GM19328 (cell line): ENCODE measurements around the gene RGS7.
"Not testable (repeated sequence)": the region's sequence is repeated elsewhere in the genome, so short reads cannot be mapped to it uniquely, and the experiment has no call there.

Source experiments
- ATAC-seq: cut with Tn5 transposase; IDR thresholded peaks from one replicate; pipeline ENCODE4 v1.9.1; 2021; ENCODE audit warnings: mild to moderate bottlenecking, moderate library complexity; ENCODE audit not compliant: unreplicated experiment

The RGS7 gene

GRCh38 chr1:241215683-241216082 is 141.3 kb downstream of the RGS7 start:
- ATAC-seq = no peak

- ATAC-seq = no peak
Measured at GRCh38 chr1:241215203-241215602, 141.8 kb downstream of the RGS7 start.

- ATAC-seq = no peak
Measured at GRCh38 chr1:241213139-241213538, 143.9 kb downstream of the RGS7 start.

GRCh38 chr1:241212628-241213027 is 144.4 kb downstream of the RGS7 start:
- no peak for ATAC-seq

- no peak for ATAC-seq
Measured at GRCh38 chr1:241208910-241209379, 148.1 kb downstream of the RGS7 start.

- no peak for ATAC-seq
Measured at GRCh38 chr1:241203817-241204216, 153.2 kb downstream of the RGS7 start.

GRCh38 chr1:241202401-241202800 is 154.6 kb downstream of the RGS7 start:
- ATAC-seq = no peak

GRCh38 chr1:241186716-241187115 is 170.3 kb downstream of the RGS7 start:
- no peak for ATAC-seq

GRCh38 chr1:241181971-241182370 is 175.0 kb downstream of the RGS7 start:
- ATAC-seq = no peak

GRCh38 chr1:241181471-241181870 is 175.5 kb downstream of the RGS7 start:
- ATAC-seq = no peak

GRCh38 chr1:241180569-241180968 is 176.4 kb downstream of the RGS7 start:
- ATAC-seq = no peak

- ATAC-seq = no peak
Measured at GRCh38 chr1:241177660-241178059, 179.3 kb downstream of the RGS7 start.

GRCh38 chr1:241172486-241172885 is 184.5 kb downstream of the RGS7 start:
- ATAC-seq = no peak

- no peak for ATAC-seq
Measured at GRCh38 chr1:241171991-241172390, 185.0 kb downstream of the RGS7 start.

- ATAC-seq = no peak
Measured at GRCh38 chr1:241167121-241167630, 189.8 kb downstream of the RGS7 start.

GRCh38 chr1:241166625-241167024 is 190.4 kb downstream of the RGS7 start:
- no peak for ATAC-seq

GRCh38 chr1:241165256-241165655 is 191.7 kb downstream of the RGS7 start:
- not testable (repeated sequence) for ATAC-seq

- no peak for ATAC-seq
Measured at GRCh38 chr1:241163363-241163762, 193.6 kb downstream of the RGS7 start.

- no peak for ATAC-seq
Measured at GRCh38 chr1:241161188-241161689, 195.8 kb downstream of the RGS7 start.

- ATAC-seq = no peak
Measured at GRCh38 chr1:241157435-241157834, 199.6 kb downstream of the RGS7 start.

GRCh38 chr1:241156231-241156965 is 200.6 kb downstream of the RGS7 start:
- no peak for ATAC-seq

GRCh38 chr1:241145881-241146280 is 211.1 kb downstream of the RGS7 start:
- no peak for ATAC-seq
